BLaER1 treated with 17β-estradiol and CSF1 and Interleukin-3, amounts not matched to agents 10 nM and 100 nM (cell line): Measurements from ENCODE around the gene NPHP4.

Experiments
- H3K27ac ChIP-seq, 11 experiments: shearing (Covaris generic); formaldehyde crosslinking; 2 replicates each; pipeline ENCODE4 v1.8.1; 2022
- H3K27me3 ChIP-seq, 11 experiments: shearing (Covaris generic); formaldehyde crosslinking; 2 replicates each; pipeline ENCODE4 v1.8.1; 2022
- H3K36me3 ChIP-seq, 11 experiments: shearing (Covaris generic); formaldehyde crosslinking; 2 replicates each; pipeline ENCODE4 v1.8.1; 2022
- H3K4me1 ChIP-seq, 10 experiments: shearing (Covaris generic); formaldehyde crosslinking; 2 replicates each; pipeline ENCODE4 v1.8.1; 2022
- H3K4me2 ChIP-seq, 11 experiments: shearing (Covaris generic); formaldehyde crosslinking; 2 replicates each; pipeline ENCODE4 v1.8.1; 2022
- H3K4me3 ChIP-seq, 10 experiments: shearing (Covaris generic); formaldehyde crosslinking; 2 replicates each; pipeline ENCODE4 v1.8.1; 2022
- H3K9ac ChIP-seq, 11 experiments: shearing (Covaris generic); formaldehyde crosslinking; 2 replicates each; pipeline ENCODE4 v1.8.1; 2022
- H3K9me3 ChIP-seq, 11 experiments: shearing (Covaris generic); formaldehyde crosslinking; replicated peaks in 1 of 11; 2 replicates each; pipeline ENCODE4 v1.8.1; 2022
- H4K20me1 ChIP-seq, 11 experiments: shearing (Covaris generic); formaldehyde crosslinking; 2 replicates each; pipeline ENCODE4 v1.8.1; 2022
- Cebpa-rat ChIP-seq, 11 experiments: shearing (Covaris generic); IDR thresholded peaks; 2 replicates each; pipeline ENCODE4 v1.8.1; 2022

NPHP4 gene

GRCh38 chr1:5863238-5863637 lies 129.0 kb downstream of the NPHP4 start:
- Histone ChIP-seq H3K36me3 (peaks cover 12 to 72% (median 31%) of the 10 kb centered on the region in 11 experiments; a peak in 15 of 22 replicates), H3K27ac (no peak overlapping the region), H3K4me1 (peaks cover 7 to 20% (median 12%) of the 10 kb centered on the region in 10 experiments; a peak in 16 of 20 replicates), H3K4me3 (no peak overlapping the region), H3K4me2 (no peak overlapping the region), H3K9ac (no peak overlapping the region), H3K27me3 (no peaks in the 10 kb centered on the region), H3K9me3 (no peaks in the 10 kb centered on the region), H4K20me1 (peaks cover 0 to 29% (median 0%) of the 10 kb centered on the region in 11 experiments; a peak in 5 of 22 replicates)
- no peak for TF ChIP-seq Cebpa-rat (IDR thresholded peaks at IDR 0.05)

GRCh38 chr1:5861871-5862825 lies 130.1 kb downstream of the NPHP4 start:
- Histone ChIP-seq H3K4me3 (no peak overlapping the region), H3K36me3 (peaks cover 11 to 62% (median 27%) of the 10 kb centered on the region in 11 experiments; a peak in 13 of 22 replicates), H3K9me3 (no peaks in the 10 kb centered on the region), H4K20me1 (peaks cover 0 to 37% (median 0%) of the 10 kb centered on the region in 11 experiments; a peak in 4 of 22 replicates), H3K4me2 (no peak overlapping the region), H3K27me3 (no peaks in the 10 kb centered on the region), H3K9ac (no peak overlapping the region), H3K27ac (no peak overlapping the region), H3K4me1 (peaks cover 7 to 31% (median 22%) of the 10 kb centered on the region in 10 experiments; a peak in 18 of 20 replicates)
- no peak for TF ChIP-seq Cebpa-rat (IDR thresholded peaks at IDR 0.05)

GRCh38 chr1:5860277-5860676 lies 131.9 kb downstream of the NPHP4 start:
- peaks cover 8 to 45% (median 23%) of the 10 kb centered on the region in 11 experiments; a peak in 13 of 22 replicates for H3K36me3 ChIP-seq
- no peak overlapping the region for H3K4me2 ChIP-seq
- TF ChIP-seq Cebpa-rat (IDR thresholded peaks at IDR 0.05), result no peak
- H3K27ac ChIP-seq, result no peak overlapping the region
- H3K4me3 ChIP-seq, result no peak overlapping the region
- no peaks in the 10 kb centered on the region for H3K27me3 ChIP-seq
- H3K9me3 ChIP-seq, result no peaks in the 10 kb centered on the region
- peaks cover 16 to 44% (median 34%) of the 10 kb centered on the region in 10 experiments; a peak in 19 of 20 replicates for H3K4me1 ChIP-seq
- H4K20me1 ChIP-seq, result peaks cover 0 to 39% (median 0%) of the 10 kb centered on the region in 11 experiments; a peak in 4 of 22 replicates
- no peak overlapping the region for H3K9ac ChIP-seq

- Histone ChIP-seq H3K9me3 (no peaks in the 10 kb centered on the region; a peak in 1 of 22 replicates), H3K9ac (no peak overlapping the region), H3K27me3 (no peaks in the 10 kb centered on the region), H3K27ac (no peak overlapping the region), H3K4me3 (no peak overlapping the region), H3K4me1 (peaks cover 11 to 44% (median 34%) of the 10 kb centered on the region in 10 experiments; a peak in 19 of 20 replicates), H4K20me1 (peaks cover 0 to 36% (median 0%) of the 10 kb centered on the region in 11 experiments; a peak in 3 of 22 replicates), H3K4me2 (no peak overlapping the region), H3K36me3 (peaks cover 6 to 40% (median 23%) of the 10 kb centered on the region in 11 experiments; a peak in 13 of 22 replicates)
- TF ChIP-seq Cebpa-rat (IDR thresholded peaks at IDR 0.05), result no peak
These were observed 132.5 kb downstream of the NPHP4 start for GRCh38 chr1:5859766-5860165.

GRCh38 chr1:5858844-5859407 lies 133.3 kb downstream of the NPHP4 start:
- no peak for TF ChIP-seq Cebpa-rat (IDR thresholded peaks at IDR 0.05)
- peaks cover 4 to 32% (median 21%) of the 10 kb centered on the region in 11 experiments; a peak in 13 of 22 replicates for H3K36me3 ChIP-seq
- H3K4me2 ChIP-seq, result 0 out of 22 replicates have a peak overlapping the region, but pooled peaks of 1 of the 11 experiments have one; percentile 19
- no peak overlapping the region for H3K4me3 ChIP-seq
- peaks cover 0 to 7% (median 4%) of the 10 kb centered on the region in 11 experiments; a peak in 9 of 22 replicates for H3K9me3 ChIP-seq
- H3K27ac ChIP-seq, result no peak overlapping the region
- peaks cover 11 to 50% (median 34%) of the 10 kb centered on the region in 10 experiments; a peak in 19 of 20 replicates for H3K4me1 ChIP-seq
- H4K20me1 ChIP-seq, result peaks cover 0 to 36% (median 0%) of the 10 kb centered on the region in 11 experiments; a peak in 3 of 22 replicates
- no peaks in the 10 kb centered on the region for H3K27me3 ChIP-seq
- H3K9ac ChIP-seq, result peak overlapping the region in 1 of 11 experiments; percentile 6; a peak in 1 of 22 replicates

GRCh38 chr1:5858246-5858645 lies 134.0 kb downstream of the NPHP4 start:
- Histone ChIP-seq H3K4me1 (peaks cover 11 to 50% (median 34%) of the 10 kb centered on the region in 10 experiments; a peak in 19 of 20 replicates), H3K9ac (no peak overlapping the region; a peak in 1 of 22 replicates), H3K27ac (no peak overlapping the region), H3K4me2 (peak overlapping the region in 6 of 11 experiments; percentile 66 to 90 (median 80); a peak in 4 of 22 replicates), H3K9me3 (peaks cover 0 to 14% (median 5%) of the 10 kb centered on the region in 11 experiments; a peak in 12 of 22 replicates), H4K20me1 (peaks cover 0 to 36% (median 0%) of the 10 kb centered on the region in 11 experiments; a peak in 3 of 22 replicates), H3K36me3 (peaks cover 4 to 26% (median 15%) of the 10 kb centered on the region in 11 experiments; a peak in 11 of 22 replicates), H3K4me3 (no peak overlapping the region), H3K27me3 (no peaks in the 10 kb centered on the region)
- TF ChIP-seq Cebpa-rat (IDR thresholded peaks at IDR 0.05), result no peak

GRCh38 chr1:5857508-5858090 lies 134.6 kb downstream of the NPHP4 start:
- Histone ChIP-seq H3K27me3 (no peaks in the 10 kb centered on the region), H3K9me3 (peaks cover 0 to 20% (median 11%) of the 10 kb centered on the region in 11 experiments; a peak in 12 of 22 replicates), H3K4me2 (peak overlapping the region in 9 of 11 experiments; percentile 66 to 90 (median 77); a peak in 16 of 22 replicates), H3K4me1 (peaks cover 11 to 50% (median 34%) of the 10 kb centered on the region in 10 experiments; a peak in 19 of 20 replicates), H3K9ac (no peak overlapping the region), H4K20me1 (peaks cover 0 to 36% (median 0%) of the 10 kb centered on the region in 11 experiments; a peak in 3 of 22 replicates), H3K27ac (no peak overlapping the region), H3K4me3 (no peak overlapping the region), H3K36me3 (peaks cover 0 to 19% (median 9%) of the 10 kb centered on the region in 11 experiments; a peak in 8 of 22 replicates)
- TF ChIP-seq Cebpa-rat (IDR thresholded peaks at IDR 0.05), result no peak

GRCh38 chr1:5857011-5857410 lies 135.2 kb downstream of the NPHP4 start:
- Histone ChIP-seq H3K9ac (peak overlapping the region in 3 of 11 experiments; percentile 10 to 60 (median 51); a peak in 2 of 22 replicates), H3K27me3 (no peaks in the 10 kb centered on the region), H3K4me2 (peak overlapping the region; percentile 62 to 90 (median 74); a peak in 21 of 22 replicates), H3K9me3 (peaks cover 0 to 26% (median 13%) of the 10 kb centered on the region in 11 experiments; a peak in 12 of 22 replicates), H3K4me3 (no peak overlapping the region), H3K4me1 (peaks cover 11 to 50% (median 34%) of the 10 kb centered on the region in 10 experiments; a peak in 19 of 20 replicates), H3K36me3 (peaks cover 0 to 13% (median 4%) of the 10 kb centered on the region in 11 experiments; a peak in 8 of 22 replicates), H4K20me1 (peaks cover 0 to 36% (median 0%) of the 10 kb centered on the region in 11 experiments; a peak in 3 of 22 replicates), H3K27ac (peak overlapping the region in 4 of 11 experiments; percentile 25 to 67 (median 58); a peak in 3 of 22 replicates)
- TF ChIP-seq Cebpa-rat (IDR thresholded peaks at IDR 0.05), result no peak
